H1 (cell line): ENCODE results near the gene OGFR. TPM values are rescaled to one million over a fixed set of nuclear protein-coding genes. Genes with fewer than 3 reads are reported as not detected.

Experiments used
- BRCA1 ChIP-seq: IDR thresholded peaks from 2 replicates; pipeline ENCODE4 v1.6.1; 2012; ENCODE audit warnings: low read depth, low read length, improper control_type of control experiment
- EP300 ChIP-seq, 2 experiments: IDR thresholded peaks; 1 replicate in 1 of 2; 2 replicates in 1 of 2; pipeline ENCODE4 v1.6.1; 2011 to 2012; ENCODE audit warnings: low read depth in 2 of 2, low read length in 2 of 2, mild to moderate bottlenecking in 2 of 2, borderline replicate concordance in 1 of 2, inconsistent platforms in 1 of 2, moderate library complexity in 1 of 2
- GTF2F1 ChIP-seq: IDR thresholded peaks from 2 replicates; pipeline ENCODE4 v1.6.1; 2012; ENCODE audit warnings: low read depth, low read length, improper control_type of control experiment, borderline replicate concordance
- POLR2AphosphoS5 ChIP-seq: IDR thresholded peaks from 2 replicates; pipeline ENCODE4 v1.6.1; 2011; ENCODE audit warnings: low read depth, low read length
- SIRT6 ChIP-seq: IDR thresholded peaks from one replicate; pipeline ENCODE4 v1.7.1; 2012; ENCODE audit warnings: low read length, inconsistent platforms
- SIX5 ChIP-seq: IDR thresholded peaks from 2 replicates; pipeline ENCODE4 v1.6.1; 2011; ENCODE audit warnings: mild to moderate bottlenecking, low read depth, low read length
- YY1 ChIP-seq: IDR thresholded peaks from 2 replicates; pipeline ENCODE4 v1.6.1; 2011; ENCODE audit warnings: low read depth, mild to moderate bottlenecking, low read length
- polyA plus RNA-seq, 7 experiments: library from polyadenylated mRNA; depleted of rRNA in 3 of 7; stranded (reverse) in 5 of 7; unstranded in 2 of 7; fragments of >200 nt in 5 of 7; fragments of 200-250 nt in 2 of 7; gene quantifications; 1 replicate in 5 of 7; 2 replicates in 1 of 7; 4 replicates in 1 of 7; pipeline versions ENCODE4 v1.2.1 to v1.2.3, GENCODE V29; 2011 to 2013; ENCODE audit warnings: missing spikeins in 2 of 7, mixed read lengths in 2 of 7
- total RNA-seq: library from RNA; stranded (reverse); fragmentation: NEBNext Ultra II Directional; extraction: Animal tissue kit (Norgen Biotek cat#: 25700); gene quantifications from 2 replicates; pipeline ENCODE4 v1.2.1, GENCODE V29; 2021

The OGFR gene
- total and polyA plus RNA-seq, 2 of the 8 experiments (the other 6 are each of a cell fraction or from before 2014, with no cell fraction given) = 13.9 to 25.1 TPM

- TF ChIP-seq BRCA1 (no peak), SIRT6 (no peak), EP300 (IDR thresholded peaks at IDR 0.05; ENCODE audit: borderline replicate concordance in 1 of 2, low read depth in 2 of 2, low read length in 2 of 2) (no peak), SIX5 (no peak), POLR2AphosphoS5 (no peak), YY1 (no peak), GTF2F1 (no peak)
Measured at GRCh38 chr20:62766716-62767115, 37.9 kb upstream of the OGFR start (continued).
